Ascending aorta (tissue), 2 donors: ENCODE data around the gene PDE8B. TPM values are rescaled to one million over a fixed set of nuclear protein-coding genes. Genes with fewer than 3 reads are reported as not detected.

Experiments
- DNase-seq, 2 donors: peaks; one replicate each; pipeline ENCODE4 v3.0.0-alpha.2; 2019; ENCODE audit warnings: low spot score in 2 of 2
- H3K27ac ChIP-seq, 2 donors: fragments of 200-600 bp; sonication (generic); one replicate each; pipeline ENCODE4 v1.5.1; 2016 to 2017; ENCODE audit warnings: mild to moderate bottlenecking in 1 of 2
- H3K27me3 ChIP-seq: fragments of 200-600 bp; sonication (generic); one replicate; pipeline ENCODE4 v1.5.1; 2017
- H3K36me3 ChIP-seq, 2 donors: fragments of 200-600 bp; sonication (generic); one replicate each; pipeline ENCODE4 v1.5.1; 2016
- H3K4me1 ChIP-seq, 2 donors: fragments of 200-600 bp; sonication (generic); one replicate each; pipeline ENCODE4 v1.5.1; 2016 to 2017; ENCODE audit warnings: mild to moderate bottlenecking in 1 of 2
- H3K4me3 ChIP-seq, 2 donors: fragments of 200-600 bp; sonication (generic); one replicate each; pipeline ENCODE4 v1.5.1; 2016 to 2017; ENCODE audit warnings: mild to moderate bottlenecking in 1 of 2
- H3K9me3 ChIP-seq, 2 donors: fragments of 200-600 bp; sonication (generic); one replicate each; pipeline ENCODE4 v1.5.1; 2016
- CTCF ChIP-seq, 3 experiments: fragments of 200-600 bp in 2 of 3; fragments of 450-650 bp in 1 of 3; sonication (generic) in 2 of 3; IDR thresholded peaks; one replicate each; pipeline ENCODE4 v1.5.1; 2016 to 2019; ENCODE audit warnings: antibody characterized with exemption in 3 of 3, mild to moderate bottlenecking in 1 of 3, moderate library complexity in 1 of 3
- intact Hi-C: fragments of 100-400 bp; cut with DNase I; formaldehyde crosslinking; loops from one replicate; pipeline ENCODE4 v1.15.1; 2023
- total RNA-seq: library from RNA; depleted of rRNA; stranded (reverse); fragments of >200 nt; gene quantifications from one replicate; pipeline ENCODE4 v1.1.0, GENCODE V29; 2016

PDE8B gene
- total RNA-seq, 1 donor from 2014 or later: 28.1 TPM

- no peak for DNase-seq
- no peak for TF ChIP-seq CTCF (IDR thresholded peaks at IDR 0.05)
- no peaks in the 10 kb centered on the region for H3K36me3 ChIP-seq
- intact Hi-C loops: loop anchor here (2.0 kb wide), 1 partner anchor 94 kb away; the partner anchor contains the start of gene PDE8B
- H3K27ac ChIP-seq: no peak overlapping the region
- no peaks in the 10 kb centered on the region for H3K9me3 ChIP-seq
- H3K4me1 ChIP-seq: peaks cover 23 to 30% of the 10 kb centered on the region in 2 donors
- no peaks in the 10 kb centered on the region for H3K27me3 ChIP-seq
- no peak overlapping the region for H3K4me3 ChIP-seq
Observed at GRCh38 chr5:77304388-77304787, 93.9 kb downstream of the PDE8B start.

GRCh38 chr5:77305222-77305846, 94.9 kb downstream of the PDE8B start:
- H3K4me3 ChIP-seq: no peak overlapping the region
- H3K27me3 ChIP-seq: no peaks in the 10 kb centered on the region
- intact Hi-C loops: loop anchor here (2.0 kb wide), 1 partner anchor 95 kb away; the partner anchor contains the start of gene PDE8B
- H3K27ac ChIP-seq: peak overlapping the region; percentile 82 to 85
- H3K36me3 ChIP-seq: no peaks in the 10 kb centered on the region
- no peak for TF ChIP-seq CTCF (IDR thresholded peaks at IDR 0.05)
- DNase-seq: no peak
- H3K4me1 ChIP-seq: peaks cover 23 to 30% of the 10 kb centered on the region in 2 donors
- H3K9me3 ChIP-seq: no peaks in the 10 kb centered on the region

GRCh38 chr5:77305956-77306355, 95.5 kb downstream of the PDE8B start:
- H3K27me3 ChIP-seq: no peaks in the 10 kb centered on the region
- peak overlapping the region; percentile 82 to 85 for H3K27ac ChIP-seq
- TF ChIP-seq CTCF (IDR thresholded peaks at IDR 0.05): no peak
- DNase-seq: peak; percentile 18 to 82
- H3K36me3 ChIP-seq: no peaks in the 10 kb centered on the region
- no peaks in the 10 kb centered on the region for H3K9me3 ChIP-seq
- H3K4me3 ChIP-seq: no peak overlapping the region
- intact Hi-C loops: loop anchor here (2.0 kb wide), 1 partner anchor 95 kb away; the partner anchor contains the start of gene PDE8B
- H3K4me1 ChIP-seq: peaks cover 23 to 31% of the 10 kb centered on the region in 2 donors

GRCh38 chr5:77306531-77306930, 96.1 kb downstream of the PDE8B start:
- DNase-seq: no peak
- Histone ChIP-seq H3K4me1 (peaks cover 23 to 29% of the 10 kb centered on the region in 2 donors), H3K9me3 (no peaks in the 10 kb centered on the region), H3K27me3 (no peaks in the 10 kb centered on the region), H3K27ac (peak overlapping the region; percentile 16 to 85), H3K4me3 (no peak overlapping the region), H3K36me3 (no peaks in the 10 kb centered on the region)
- intact Hi-C loops: no loop called here
- TF ChIP-seq CTCF (IDR thresholded peaks at IDR 0.05): no peak

- H3K36me3 ChIP-seq: no peaks in the 10 kb centered on the region
- no peaks in the 10 kb centered on the region for H3K9me3 ChIP-seq
- no peak for DNase-seq
- TF ChIP-seq CTCF (IDR thresholded peaks at IDR 0.05): no peak
- intact Hi-C loops: no loop called here
- no peaks in the 10 kb centered on the region for H3K27me3 ChIP-seq
- H3K4me3 ChIP-seq: no peak overlapping the region
- peak overlapping the region; percentile 29 to 85 for H3K27ac ChIP-seq
- peaks cover 23 to 24% of the 10 kb centered on the region in 2 donors for H3K4me1 ChIP-seq
Observed at GRCh38 chr5:77308154-77308960, 97.9 kb downstream of the PDE8B start.
